ENCODE results near the gene POR.
"Not testable (repeated sequence)": the region's sequence is repeated elsewhere in the genome, so short reads cannot be mapped to it uniquely, and the experiment has no call there.

The POR gene

DNA sequence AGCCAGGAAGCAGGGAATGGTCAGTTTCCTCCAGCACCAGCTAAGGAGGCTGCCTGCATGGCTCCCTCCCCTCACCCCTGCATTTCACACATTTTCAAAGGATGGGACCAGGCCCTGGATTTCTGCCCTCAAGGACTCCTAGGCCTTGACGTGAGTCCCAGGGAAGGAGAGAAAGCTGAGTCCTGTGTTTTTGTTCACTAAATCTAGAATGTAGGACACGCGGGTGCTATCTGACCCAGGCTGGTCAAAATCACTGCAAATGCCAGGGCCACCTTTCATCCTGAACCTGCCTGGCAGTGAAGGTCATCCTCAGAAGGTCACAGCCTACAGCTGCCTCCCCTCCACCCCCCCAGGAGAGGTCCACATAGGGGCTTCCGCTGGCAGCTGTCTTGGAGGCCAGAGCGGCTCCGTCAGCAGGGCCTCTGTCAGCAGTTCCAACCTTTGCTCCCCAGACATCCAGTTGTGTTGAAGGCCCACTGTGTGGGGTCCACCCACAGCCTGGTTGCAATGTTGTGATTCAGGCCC is 18.1 kb upstream of the POR start:
- FAIRE-seq (no peak), DNase-seq (ENCODE audit: insufficient read length, low spot score) (no peak)
- TF ChIP-seq, protein P1, sequence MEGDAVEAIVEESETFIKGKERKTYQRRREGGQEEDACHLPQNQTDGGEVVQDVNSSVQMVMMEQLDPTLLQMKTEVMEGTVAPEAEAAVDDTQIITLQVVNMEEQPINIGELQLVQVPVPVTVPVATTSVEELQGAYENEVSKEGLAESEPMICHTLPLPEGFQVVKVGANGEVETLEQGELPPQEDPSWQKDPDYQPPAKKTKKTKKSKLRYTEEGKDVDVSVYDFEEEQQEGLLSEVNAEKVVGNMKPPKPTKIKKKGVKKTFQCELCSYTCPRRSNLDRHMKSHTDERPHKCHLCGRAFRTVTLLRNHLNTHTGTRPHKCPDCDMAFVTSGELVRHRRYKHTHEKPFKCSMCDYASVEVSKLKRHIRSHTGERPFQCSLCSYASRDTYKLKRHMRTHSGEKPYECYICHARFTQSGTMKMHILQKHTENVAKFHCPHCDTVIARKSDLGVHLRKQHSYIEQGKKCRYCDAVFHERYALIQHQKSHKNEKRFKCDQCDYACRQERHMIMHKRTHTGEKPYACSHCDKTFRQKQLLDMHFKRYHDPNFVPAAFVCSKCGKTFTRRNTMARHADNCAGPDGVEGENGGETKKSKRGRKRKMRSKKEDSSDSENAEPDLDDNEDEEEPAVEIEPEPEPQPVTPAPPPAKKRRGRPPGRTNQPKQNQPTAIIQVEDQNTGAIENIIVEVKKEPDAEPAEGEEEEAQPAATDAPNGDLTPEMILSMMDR (IDR thresholded peaks at IDR 0.05; ENCODE audit: insufficient read depth, missing control alignments): no peak

DNA sequence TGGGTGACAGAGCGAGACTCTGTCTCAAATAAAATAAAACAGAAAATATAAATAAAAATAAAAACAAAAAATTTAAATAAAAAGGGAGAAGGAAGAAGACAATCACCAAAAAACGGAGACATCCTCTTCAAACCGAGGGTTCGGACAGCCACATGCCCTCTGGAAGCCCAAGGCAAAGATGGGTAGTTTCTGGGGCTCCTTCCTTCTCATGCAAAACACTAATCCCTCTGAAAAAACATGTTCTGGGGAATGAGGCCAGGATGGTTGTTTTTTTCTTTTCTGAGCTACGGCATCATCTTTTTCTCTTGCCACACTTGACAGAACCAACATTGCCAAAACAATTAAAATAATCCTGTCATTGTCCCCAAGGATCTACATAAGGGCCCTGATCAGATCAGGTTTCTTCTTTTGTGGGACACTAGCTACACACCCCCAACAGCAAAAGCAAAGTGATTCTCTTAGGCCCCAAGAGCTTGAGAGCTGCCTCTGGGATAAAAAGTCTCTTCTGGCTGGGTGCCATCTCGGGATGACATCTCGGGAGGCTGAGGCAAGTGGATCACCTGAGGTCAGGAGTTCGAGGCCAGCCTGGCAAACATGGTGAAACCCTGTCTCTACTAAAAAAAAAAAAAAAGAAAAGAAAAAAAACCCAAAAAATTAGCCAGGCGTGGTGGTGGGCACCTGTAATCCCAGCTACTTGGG is 14.2 kb upstream of the POR start:
- FAIRE-seq (no peak), DNase-seq (ENCODE audit: insufficient read length, low spot score) (no peak)
- TF ChIP-seq, protein P1 (IDR thresholded peaks at IDR 0.05; ENCODE audit: insufficient read depth, missing control alignments): no peak

DNA sequence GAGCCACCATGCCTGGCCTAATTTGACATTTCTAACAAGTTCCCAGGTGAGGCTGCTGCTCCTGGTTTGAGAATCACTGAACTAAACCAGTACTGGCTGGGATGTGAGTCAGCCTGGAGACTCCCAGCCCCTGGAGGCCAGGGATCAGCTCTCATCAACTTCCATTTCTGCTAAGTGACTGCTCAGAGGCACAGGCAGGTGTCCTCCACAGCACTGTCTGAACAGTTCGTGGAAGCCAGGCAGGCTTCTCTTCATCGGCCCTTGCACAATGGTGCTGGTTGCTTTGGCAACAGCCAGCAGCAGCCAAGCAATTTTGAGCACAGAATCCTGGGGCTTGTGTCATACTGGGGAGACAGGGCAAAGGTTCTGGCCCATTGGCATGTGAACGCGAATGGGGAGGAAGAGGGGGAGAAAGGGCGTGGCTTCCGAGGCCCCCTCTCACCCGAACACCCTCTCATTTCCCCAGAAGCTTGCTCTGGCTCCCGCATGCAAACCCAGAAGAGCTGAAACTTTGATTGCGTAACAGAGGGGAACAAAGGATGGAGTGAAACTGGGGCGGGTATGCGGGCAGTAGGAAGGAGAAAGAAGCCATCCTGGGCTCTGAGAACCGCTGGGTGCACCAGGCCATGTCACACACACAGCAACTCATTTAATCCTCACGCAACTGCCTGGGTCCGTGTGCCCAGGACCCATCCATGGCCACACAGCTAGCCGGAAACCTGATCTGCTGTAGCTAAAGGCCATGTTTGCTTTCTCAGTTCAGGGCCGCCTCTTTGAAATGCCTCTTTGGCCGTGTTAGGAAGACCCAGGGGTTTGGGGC is 9.0 kb upstream of the POR start:
- DNase-seq (ENCODE audit: insufficient read length, low spot score) (no peak), FAIRE-seq (no peak)
- TF ChIP-seq, protein P1 (IDR thresholded peaks at IDR 0.05; ENCODE audit: insufficient read depth, missing control alignments): no peak

DNA sequence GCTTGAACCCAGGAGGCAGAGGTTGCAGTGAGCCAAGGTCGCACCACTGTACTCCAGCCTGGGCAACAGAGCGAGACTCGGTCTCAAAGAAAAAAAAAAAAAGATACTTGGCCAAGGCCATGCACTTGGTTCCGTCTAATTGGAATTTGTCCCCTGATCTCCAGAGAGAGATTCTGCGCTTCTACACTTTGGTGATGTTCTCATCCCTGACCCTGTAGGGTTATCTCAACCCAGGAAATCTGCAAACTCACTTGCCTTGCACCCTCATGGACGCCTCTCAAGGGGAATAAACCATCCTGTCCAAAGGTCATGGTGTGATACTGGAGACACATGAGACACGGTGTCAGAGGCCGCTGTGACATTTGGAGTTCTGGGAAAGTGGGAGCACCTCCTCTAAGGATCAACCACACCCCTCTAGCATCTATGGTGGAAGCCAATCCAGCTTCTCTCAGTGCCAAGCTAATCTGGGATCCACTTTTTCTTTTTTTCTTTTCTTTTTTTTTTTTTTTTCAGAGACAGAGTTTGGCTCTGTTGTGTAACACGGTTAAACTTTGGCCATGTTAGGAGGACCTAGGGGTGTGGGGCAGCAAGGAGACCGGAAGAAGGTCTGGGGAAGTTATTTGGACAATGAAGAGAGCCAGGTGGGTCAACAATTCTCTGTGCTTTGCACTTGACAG is 7.8 kb upstream of the POR start:
- DNase-seq (ENCODE audit: insufficient read length, low spot score): no peak
- TF ChIP-seq, protein P1 (IDR thresholded peaks at IDR 0.05; ENCODE audit: insufficient read depth, missing control alignments): no peak
- no peak for FAIRE-seq

DNA sequence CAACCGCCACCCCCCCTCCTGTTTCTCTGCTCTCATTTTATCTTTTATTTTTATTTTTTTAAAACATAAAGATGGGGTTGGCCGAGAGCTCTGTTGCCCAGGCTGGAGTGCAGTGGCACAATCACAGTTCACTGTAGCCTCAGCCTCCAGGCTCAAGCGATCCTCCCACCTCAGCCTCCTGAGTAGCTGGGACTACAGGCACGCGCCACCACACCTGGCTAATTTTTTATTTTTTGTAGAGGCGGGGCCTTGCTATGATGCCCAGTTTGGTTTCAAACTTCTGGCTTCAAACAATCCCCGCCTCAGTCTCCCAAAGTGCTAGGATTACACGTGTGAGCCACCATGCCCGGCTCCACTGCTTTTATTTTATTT is 7.3 kb upstream of the POR start:
- not testable (repeated sequence) for FAIRE-seq; DNase-seq (ENCODE audit: insufficient read length, low spot score)

DNA sequence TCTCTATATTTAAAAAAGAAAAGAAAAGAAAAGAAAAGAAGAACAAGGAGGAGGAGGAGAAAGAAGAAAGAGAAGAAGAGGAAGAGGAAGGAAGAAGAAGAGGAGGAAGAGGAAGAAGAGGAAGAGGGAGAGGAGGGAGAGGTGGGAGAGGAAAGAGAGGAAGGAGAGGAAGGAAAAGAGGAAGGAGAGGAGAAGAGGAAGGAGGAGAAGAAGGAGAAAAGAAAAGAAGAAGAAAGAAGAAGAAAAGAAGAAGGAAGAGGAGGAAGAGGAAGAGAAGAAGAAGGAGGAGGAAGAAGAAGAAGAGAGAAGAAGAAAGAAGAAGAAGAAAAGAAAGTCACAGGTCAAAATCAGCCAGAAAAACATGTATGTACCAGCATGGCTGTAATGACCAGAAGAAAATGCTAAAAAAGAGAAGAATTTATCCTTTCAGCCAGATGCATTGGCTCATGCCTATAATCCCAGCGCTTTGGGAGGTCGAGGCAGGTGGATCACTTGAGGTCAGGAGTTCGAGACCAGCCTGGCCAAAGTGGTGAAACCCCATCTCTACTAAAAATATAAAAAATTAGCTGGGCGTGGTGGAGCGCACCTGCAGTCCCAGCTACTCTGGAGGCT is 5.3 kb upstream of the POR start:
- FAIRE-seq (no peak), DNase-seq (ENCODE audit: insufficient read length, low spot score) (no peak)
- TF ChIP-seq, protein P1 (IDR thresholded peaks at IDR 0.05; ENCODE audit: insufficient read depth, missing control alignments): no peak

DNA sequence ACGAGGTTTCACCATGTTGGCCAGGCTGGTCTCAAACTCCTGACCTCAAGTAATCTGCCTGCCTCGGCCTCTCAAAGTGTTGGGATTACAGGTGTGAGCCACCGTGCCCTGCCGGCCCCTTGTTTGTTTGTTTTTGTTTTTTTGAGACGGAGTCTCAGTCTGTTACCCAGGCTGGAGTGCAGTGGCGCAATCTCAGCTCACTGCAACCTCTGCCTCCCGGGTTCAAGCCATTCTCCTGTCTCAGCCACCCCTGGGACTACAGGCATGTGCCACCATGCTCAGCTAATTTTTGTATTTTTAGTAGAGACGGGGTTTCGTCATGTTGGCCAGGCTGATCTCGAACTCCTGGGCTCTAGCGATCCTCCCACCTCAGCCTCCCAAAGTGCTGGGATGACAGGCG is 3.8 kb upstream of the POR start:
- not testable (repeated sequence) for DNase-seq (ENCODE audit: insufficient read length, low spot score); FAIRE-seq

Data from D721Med (cell line).